ENCODE measurements around the gene APOO.

Gene APOO

GRCh38 chrX:23911126-23911835, 3.5 kb upstream of the APOO start:
- Histone ChIP-seq H3K4me2 (peak overlapping the region in 5 of 11 experiments; percentile 6 to 62 (median 43); a peak in 9 of 22 replicates), H3K27ac (peak overlapping the region in 3 of 11 experiments; percentile 7 to 40 (median 37); a peak in 2 of 22 replicates), H3K27me3 (no peaks in the 10 kb centered on the region), H3K36me3 (no peaks in the 10 kb centered on the region), H3K9me3 (replicated peaks in 1 of 11) (no peaks in the 10 kb centered on the region), H3K4me1 (peaks cover 0 to 25% (median 10%) of the 10 kb centered on the region in 10 experiments; a peak in 11 of 20 replicates), H3K4me3 (no peak overlapping the region), H4K20me1 (no peaks in the 10 kb centered on the region), H3K9ac (no peak overlapping the region)
- TF ChIP-seq Cebpa-rat (IDR thresholded peaks at IDR 0.05): no peak

GRCh38 chrX:23908219-23909004, 674 bp upstream of the APOO start:
- Histone ChIP-seq H3K27ac (peak overlapping the region; percentile 52 to 85 (median 76); a peak in 19 of 22 replicates), H3K9ac (peak overlapping the region; percentile 36 to 84 (median 82); a peak in 16 of 22 replicates), H3K27me3 (no peaks in the 10 kb centered on the region), H3K4me1 (peaks cover 0 to 26% (median 14%) of the 10 kb centered on the region in 10 experiments; a peak in 12 of 20 replicates), H3K36me3 (no peaks in the 10 kb centered on the region), H4K20me1 (no peaks in the 10 kb centered on the region), H3K4me2 (peak overlapping the region in 10 of 11 experiments; percentile 11 to 61 (median 38); a peak in 14 of 22 replicates), H3K9me3 (replicated peaks in 1 of 11) (no peaks in the 10 kb centered on the region), H3K4me3 (peak overlapping the region; percentile 55 to 74 (median 68); a peak in 18 of 20 replicates)
- TF ChIP-seq Cebpa-rat (IDR thresholded peaks at IDR 0.05): no peak

DNA sequence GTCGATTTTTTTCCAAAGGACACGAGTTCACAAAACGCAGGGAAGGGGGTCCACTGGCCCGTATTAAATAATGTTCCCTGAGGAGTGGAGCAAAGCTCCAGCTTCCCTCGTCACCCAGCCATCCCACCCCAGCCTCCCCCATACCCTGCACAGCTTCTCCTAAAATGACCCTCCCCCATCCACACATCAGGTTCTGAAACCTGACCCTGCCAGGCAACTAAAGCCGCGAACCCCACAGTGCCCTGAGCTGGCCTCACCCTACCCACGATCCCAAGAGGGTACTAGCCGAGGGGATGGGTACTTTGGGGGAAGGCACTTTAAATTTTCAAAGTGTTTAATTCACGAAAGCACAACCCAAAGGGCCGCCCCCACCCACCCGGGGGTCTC, 634 bp downstream of the APOO start:
- no peaks in the 10 kb centered on the region for H3K9me3 ChIP-seq (replicated peaks in 1 of 11)
- no peaks in the 10 kb centered on the region for H3K36me3 ChIP-seq
- TF ChIP-seq Cebpa-rat (IDR thresholded peaks at IDR 0.05): no peak
- H3K4me2 ChIP-seq: peak overlapping the region; percentile 39 to 76 (median 67)
- H3K9ac ChIP-seq: peak overlapping the region; percentile 75 to 84 (median 82)
- no peaks in the 10 kb centered on the region for H3K27me3 ChIP-seq
- no peaks in the 10 kb centered on the region for H4K20me1 ChIP-seq
- peaks cover 0 to 29% (median 17%) of the 10 kb centered on the region in 10 experiments; a peak in 16 of 20 replicates for H3K4me1 ChIP-seq
- H3K4me3 ChIP-seq: peak overlapping the region; percentile 55 to 74 (median 68)
- H3K27ac ChIP-seq: peak overlapping the region; percentile 65 to 85 (median 77); a peak in 21 of 22 replicates

- Histone ChIP-seq H3K36me3 (no peaks in the 10 kb centered on the region), H3K9ac (no peak overlapping the region), H3K27ac (no peak overlapping the region), H4K20me1 (no peaks in the 10 kb centered on the region), H3K4me1 (peaks cover 12 to 45% (median 32%) of the 10 kb centered on the region in 10 experiments; a peak in 19 of 20 replicates), H3K4me3 (no peak overlapping the region), H3K9me3 (replicated peaks in 1 of 11) (no peaks in the 10 kb centered on the region), H3K4me2 (no peak overlapping the region), H3K27me3 (no peaks in the 10 kb centered on the region)
- no peak for TF ChIP-seq Cebpa-rat (IDR thresholded peaks at IDR 0.05)
Measured at GRCh38 chrX:23904096-23904495, 3.6 kb downstream of the APOO start.

- peak overlapping the region in 5 of 11 experiments; percentile 33 to 71 (median 60); a peak in 3 of 22 replicates for H3K27ac ChIP-seq
- H3K9me3 ChIP-seq (replicated peaks in 1 of 11): no peaks in the 10 kb centered on the region
- H3K9ac ChIP-seq: peak overlapping the region in 2 of 11 experiments; percentile 47 to 55; a peak in 2 of 22 replicates
- no peaks in the 10 kb centered on the region for H4K20me1 ChIP-seq
- H3K4me1 ChIP-seq: peaks cover 12 to 62% (median 32%) of the 10 kb centered on the region in 10 experiments; a peak in 19 of 20 replicates
- H3K4me2 ChIP-seq: peak overlapping the region in 8 of 11 experiments; percentile 10 to 81 (median 52); a peak in 13 of 22 replicates
- TF ChIP-seq Cebpa-rat (IDR thresholded peaks at IDR 0.05): no peak
- H3K27me3 ChIP-seq: no peaks in the 10 kb centered on the region
- H3K4me3 ChIP-seq: no peak overlapping the region
- no peaks in the 10 kb centered on the region for H3K36me3 ChIP-seq
Measured at GRCh38 chrX:23902419-23902818, 5.3 kb downstream of the APOO start.

DNA sequence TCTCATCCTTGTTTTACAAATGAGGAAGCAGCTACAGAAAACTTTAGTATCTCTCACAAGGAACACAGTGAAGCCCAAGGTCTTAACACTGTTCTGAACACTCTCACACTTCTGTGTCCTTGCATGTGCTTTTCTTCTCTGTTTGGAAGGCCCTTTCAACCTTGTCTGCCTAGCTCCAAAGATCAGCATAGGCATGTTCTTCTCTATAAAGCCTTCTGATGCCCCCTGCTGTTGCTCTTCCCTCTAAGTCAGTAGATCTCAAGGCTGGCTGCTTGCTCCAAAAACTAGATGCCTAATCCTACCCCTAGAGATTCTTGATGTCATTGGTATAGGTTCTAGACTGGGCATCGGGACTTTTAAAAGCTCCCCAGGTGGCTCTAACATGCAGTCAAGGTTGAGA, 5.9 kb downstream of the APOO start:
- peak overlapping the region; percentile 8 to 81 (median 69); a peak in 19 of 22 replicates for H3K4me2 ChIP-seq
- TF ChIP-seq Cebpa-rat (IDR thresholded peaks at IDR 0.05): no peak
- H3K4me3 ChIP-seq: no peak overlapping the region
- peak overlapping the region in 9 of 11 experiments; percentile 12 to 55 (median 32); a peak in 13 of 22 replicates for H3K9ac ChIP-seq
- no peaks in the 10 kb centered on the region for H3K36me3 ChIP-seq
- H3K9me3 ChIP-seq (replicated peaks in 1 of 11): no peaks in the 10 kb centered on the region
- peaks cover 12 to 68% (median 32%) of the 10 kb centered on the region in 10 experiments; a peak in 19 of 20 replicates for H3K4me1 ChIP-seq
- H3K27ac ChIP-seq: peak overlapping the region; percentile 33 to 72 (median 60); a peak in 20 of 22 replicates
- H3K27me3 ChIP-seq: no peaks in the 10 kb centered on the region
- no peaks in the 10 kb centered on the region for H4K20me1 ChIP-seq

DNA sequence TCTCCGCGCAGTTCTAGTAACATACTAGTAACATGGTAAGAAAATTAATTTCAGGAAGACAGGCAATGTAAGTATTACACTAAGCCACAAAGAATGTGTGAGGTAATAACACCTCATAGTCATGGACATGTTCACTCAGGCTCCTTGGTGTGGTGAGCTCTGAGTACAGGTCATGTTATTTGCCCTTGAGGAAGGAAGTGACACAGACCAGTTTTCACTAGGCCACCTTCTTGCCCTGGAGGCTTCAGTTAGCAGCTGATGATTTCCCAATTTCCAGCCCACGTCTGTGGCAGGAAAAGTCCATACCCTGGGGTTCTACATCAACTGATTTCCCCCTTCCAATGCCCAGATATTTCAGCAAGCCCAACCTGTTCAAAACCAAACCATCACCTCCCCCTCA, 6.7 kb downstream of the APOO start:
- H3K27me3 ChIP-seq: no peaks in the 10 kb centered on the region
- peak overlapping the region; percentile 33 to 72 (median 60); a peak in 20 of 22 replicates for H3K27ac ChIP-seq
- TF ChIP-seq Cebpa-rat (IDR thresholded peaks at IDR 0.05): peak in 2 of 11 experiments; percentile 21 to 37; a peak in 2 of 22 replicates
- peak overlapping the region in 9 of 11 experiments; percentile 12 to 55 (median 32); a peak in 13 of 22 replicates for H3K9ac ChIP-seq
- H3K36me3 ChIP-seq: no peaks in the 10 kb centered on the region
- H3K4me1 ChIP-seq: peaks cover 12 to 66% (median 28%) of the 10 kb centered on the region in 10 experiments; a peak in 19 of 20 replicates
- H3K4me3 ChIP-seq: no peak overlapping the region; a peak in 1 of 20 replicates
- H3K4me2 ChIP-seq: peak overlapping the region; percentile 8 to 79 (median 69); a peak in 20 of 22 replicates
- no peaks in the 10 kb centered on the region for H3K9me3 ChIP-seq (replicated peaks in 1 of 11)
- no peaks in the 10 kb centered on the region for H4K20me1 ChIP-seq

- peak overlapping the region in 5 of 11 experiments; percentile 5 to 55 (median 27); a peak in 4 of 22 replicates for H3K9ac ChIP-seq
- H3K27me3 ChIP-seq: no peaks in the 10 kb centered on the region
- H3K4me1 ChIP-seq: peaks cover 12 to 71% (median 26%) of the 10 kb centered on the region in 10 experiments; a peak in 19 of 20 replicates
- H3K4me2 ChIP-seq: peak overlapping the region in 8 of 11 experiments; percentile 24 to 79 (median 70); a peak in 15 of 22 replicates
- no peaks in the 10 kb centered on the region for H4K20me1 ChIP-seq
- H3K36me3 ChIP-seq: no peaks in the 10 kb centered on the region
- H3K27ac ChIP-seq: peak overlapping the region; percentile 2 to 72 (median 59); a peak in 15 of 22 replicates
- no peak for TF ChIP-seq Cebpa-rat (IDR thresholded peaks at IDR 0.05)
- H3K4me3 ChIP-seq: no peak overlapping the region; a peak in 1 of 20 replicates
- no peaks in the 10 kb centered on the region for H3K9me3 ChIP-seq (replicated peaks in 1 of 11)
Measured at GRCh38 chrX:23900220-23900797, 7.4 kb downstream of the APOO start.
